Measurements from ENCODE around the gene SMYD3. TPM values are rescaled to one million over a fixed set of nuclear protein-coding genes. Genes with fewer than 3 reads are reported as not detected.

The SMYD3 gene
- total and polyA plus RNA-seq, 2 donors (not counting 1 experiment from before 2014, with no cell fraction given): 69.4 to 83.1 TPM

GRCh38 chr1:245901037-245901436, 606.0 kb downstream of the SMYD3 start:
- Histone ChIP-seq H4K20me1 (ENCODE audit: control insufficient read depth, extremely low read depth, insufficient read depth, low read length) (no peaks in the 10 kb centered on the region), H3K27ac (ENCODE audit: insufficient read depth, low read length) (no peak overlapping the region), H3K4me1 (ENCODE audit: control insufficient read depth, extremely low read depth, insufficient read depth, low read length) (no peaks in the 10 kb centered on the region), H2AFZ (ENCODE audit: low read length) (no peak overlapping the region), H3K27me3 (ENCODE audit: control insufficient read depth, insufficient read depth, low read length) (no peaks in the 10 kb centered on the region), H3K9me3 (ENCODE audit: control insufficient read depth, insufficient read depth, low read depth, low read length) (no peaks in the 10 kb centered on the region), H3K79me2 (ENCODE audit: control insufficient read depth, insufficient read depth, low read length) (no peaks in the 10 kb centered on the region), H3K4me2 (ENCODE audit: extremely low read depth, insufficient read depth, low read length) (no peak overlapping the region), H3K9ac (ENCODE audit: insufficient read depth, low read length) (no peak overlapping the region), H3K4me3 (replicated peaks in 1 of 4; ENCODE audit: control extremely low read depth in 1 of 4, insufficient read depth in 1 of 4, low read depth in 3 of 4, low read length in 4 of 4) (no peak overlapping the region), H3K36me3 (ENCODE audit: control insufficient read depth, insufficient read depth, low read length) (no peaks in the 10 kb centered on the region)
- DNase-seq (ENCODE audit: low read depth in 2 of 2): no peak
- TF ChIP-seq CTCF (conservative IDR thresholded peaks at IDR 0.05 in 1 of 2, IDR thresholded peaks at IDR 0.05 in 1 of 2; ENCODE audit: low read depth in 1 of 2, low read length in 2 of 2): no peak
- TF ChIP-seq EZH2 (IDR thresholded peaks at IDR 0.05; ENCODE audit: low read length, missing control alignments): no peak

DNA sequence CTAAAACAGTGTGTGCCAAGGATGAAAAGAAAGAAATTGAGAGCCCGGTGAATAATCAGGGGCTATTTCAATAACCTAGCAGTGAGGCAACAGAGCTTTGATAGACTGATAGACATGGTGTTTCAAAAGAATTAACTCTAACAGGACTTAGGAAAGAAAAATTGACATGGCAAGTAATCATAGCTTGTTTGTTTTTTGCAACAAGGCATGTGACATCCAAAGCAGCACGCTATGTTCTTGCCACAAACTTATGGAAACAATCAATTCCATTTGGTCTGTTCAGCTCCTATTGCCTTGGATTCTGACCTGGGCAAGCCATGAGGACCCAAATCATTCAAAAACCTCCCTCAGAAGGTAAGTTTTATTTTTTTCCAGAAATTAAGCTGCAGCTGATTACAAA, 608.5 kb downstream of the SMYD3 start:
- no peak for TF ChIP-seq CTCF (conservative IDR thresholded peaks at IDR 0.05 in 1 of 2, IDR thresholded peaks at IDR 0.05 in 1 of 2; ENCODE audit: low read depth in 1 of 2, low read length in 2 of 2)
- TF ChIP-seq EZH2 (IDR thresholded peaks at IDR 0.05; ENCODE audit: low read length, missing control alignments): no peak
- H2AFZ ChIP-seq (ENCODE audit: low read length): no peak overlapping the region
- no peaks in the 10 kb centered on the region for H4K20me1 ChIP-seq (ENCODE audit: control insufficient read depth, extremely low read depth, insufficient read depth, low read length)
- no peak overlapping the region for H3K27ac ChIP-seq (ENCODE audit: insufficient read depth, low read length)
- no peak overlapping the region for H3K4me3 ChIP-seq (replicated peaks in 1 of 4; ENCODE audit: control extremely low read depth in 1 of 4, insufficient read depth in 1 of 4, low read depth in 3 of 4, low read length in 4 of 4)
- H3K9me3 ChIP-seq (ENCODE audit: control insufficient read depth, insufficient read depth, low read depth, low read length): no peaks in the 10 kb centered on the region
- no peak overlapping the region for H3K9ac ChIP-seq (ENCODE audit: insufficient read depth, low read length)
- DNase-seq (ENCODE audit: low read depth in 2 of 2): peak in 1 of 2 donors; percentile 14
- no peaks in the 10 kb centered on the region for H3K4me1 ChIP-seq (ENCODE audit: control insufficient read depth, extremely low read depth, insufficient read depth, low read length)
- H3K36me3 ChIP-seq (ENCODE audit: control insufficient read depth, insufficient read depth, low read length): no peaks in the 10 kb centered on the region
- H3K4me2 ChIP-seq (ENCODE audit: extremely low read depth, insufficient read depth, low read length): no peak overlapping the region
- H3K27me3 ChIP-seq (ENCODE audit: control insufficient read depth, insufficient read depth, low read length): no peaks in the 10 kb centered on the region
- H3K79me2 ChIP-seq (ENCODE audit: control insufficient read depth, insufficient read depth, low read length): no peaks in the 10 kb centered on the region

DNA sequence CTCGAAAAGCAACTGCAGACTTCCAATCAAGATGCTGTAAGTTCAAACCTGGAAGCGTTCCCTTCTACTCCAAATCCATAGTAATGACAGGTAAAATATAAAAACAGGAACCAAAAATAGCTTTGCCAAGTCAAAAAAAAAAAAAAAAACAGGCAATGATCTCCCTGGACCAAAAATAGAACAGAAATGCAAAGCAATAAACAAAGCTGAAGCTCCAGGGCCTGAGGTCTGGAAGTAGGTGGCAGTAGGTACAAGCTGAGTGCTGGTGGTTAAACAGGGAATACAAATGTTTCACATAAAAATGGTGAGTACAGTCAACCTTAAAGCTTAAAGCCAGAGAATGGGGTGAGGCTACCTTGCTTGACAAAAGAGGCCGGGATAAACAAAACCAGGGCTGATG, 610.8 kb downstream of the SMYD3 start:
- Histone ChIP-seq H3K79me2 (ENCODE audit: control insufficient read depth, insufficient read depth, low read length) (no peaks in the 10 kb centered on the region), H3K9me3 (ENCODE audit: control insufficient read depth, insufficient read depth, low read depth, low read length) (no peaks in the 10 kb centered on the region), H4K20me1 (ENCODE audit: control insufficient read depth, extremely low read depth, insufficient read depth, low read length) (no peaks in the 10 kb centered on the region), H3K9ac (ENCODE audit: insufficient read depth, low read length) (no peak overlapping the region), H3K4me2 (ENCODE audit: extremely low read depth, insufficient read depth, low read length) (no peak overlapping the region), H3K36me3 (ENCODE audit: control insufficient read depth, insufficient read depth, low read length) (no peaks in the 10 kb centered on the region), H3K27ac (ENCODE audit: insufficient read depth, low read length) (no peak overlapping the region), H3K4me1 (ENCODE audit: control insufficient read depth, extremely low read depth, insufficient read depth, low read length) (no peaks in the 10 kb centered on the region), H3K27me3 (ENCODE audit: control insufficient read depth, insufficient read depth, low read length) (no peaks in the 10 kb centered on the region), H3K4me3 (replicated peaks in 1 of 4; ENCODE audit: control extremely low read depth in 1 of 4, insufficient read depth in 1 of 4, low read depth in 3 of 4, low read length in 4 of 4) (no peak overlapping the region), H2AFZ (ENCODE audit: low read length) (no peak overlapping the region)
- no peak for DNase-seq (ENCODE audit: low read depth in 2 of 2)
- TF ChIP-seq EZH2 (IDR thresholded peaks at IDR 0.05; ENCODE audit: low read length, missing control alignments): no peak
- no peak for TF ChIP-seq CTCF (conservative IDR thresholded peaks at IDR 0.05 in 1 of 2, IDR thresholded peaks at IDR 0.05 in 1 of 2; ENCODE audit: low read depth in 1 of 2, low read length in 2 of 2)
